ENCODE measurements around the gene ELAPOR2.
"Not testable (repeated sequence)": the region's sequence is repeated elsewhere in the genome, so short reads cannot be mapped to it uniquely, and the experiment has no call there.

The ELAPOR2 gene

GRCh38 chr7:87048839-87049238 is 10.6 kb downstream of the ELAPOR2 start:
- in situ Hi-C loops (cut with MboI; ENCODE audit: low sequenced_read_pairs): no loop called here

DNA sequence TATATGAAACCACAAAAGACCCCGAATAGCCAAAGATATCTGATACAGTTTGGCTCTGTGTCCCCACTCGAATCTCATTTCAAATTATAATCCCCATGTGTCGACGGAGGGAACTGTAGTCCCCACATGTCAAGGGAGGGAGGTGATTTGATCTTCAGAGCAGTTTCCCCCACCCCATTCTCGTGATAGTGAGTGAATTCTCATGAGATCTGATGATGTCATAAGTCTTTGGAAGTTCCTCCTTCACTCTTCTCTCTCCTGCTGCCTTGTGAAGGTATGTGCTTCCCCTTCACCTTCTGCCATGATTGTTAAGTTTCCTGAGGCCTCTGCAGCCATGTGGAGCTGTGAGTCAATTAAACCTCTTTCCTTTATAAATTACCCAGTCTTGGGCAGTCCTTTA is 13.0 kb downstream of the ELAPOR2 start:
- in situ Hi-C loops (cut with MboI; ENCODE audit: low sequenced_read_pairs): no loop called here

DNA sequence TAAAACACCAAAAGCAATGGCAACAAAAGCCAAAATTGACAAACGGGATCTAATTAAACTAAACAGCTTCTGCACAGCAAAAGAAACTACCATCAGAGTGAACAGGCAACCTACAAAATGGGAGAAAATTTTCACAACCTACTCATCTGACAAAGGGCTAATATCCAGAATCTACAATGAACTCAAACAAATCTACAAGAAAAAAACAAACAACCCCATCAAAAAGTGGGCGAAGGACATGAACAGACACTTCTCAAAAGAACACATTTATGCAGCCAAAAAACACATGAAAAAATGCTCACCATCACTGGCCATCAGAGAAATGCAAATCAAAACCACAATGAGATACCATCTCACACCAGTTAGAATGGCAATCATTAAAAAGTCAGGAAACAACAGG is 14.7 kb downstream of the ELAPOR2 start:
- in situ Hi-C loops (cut with MboI; ENCODE audit: low sequenced_read_pairs): not testable (repeated sequence)

DNA sequence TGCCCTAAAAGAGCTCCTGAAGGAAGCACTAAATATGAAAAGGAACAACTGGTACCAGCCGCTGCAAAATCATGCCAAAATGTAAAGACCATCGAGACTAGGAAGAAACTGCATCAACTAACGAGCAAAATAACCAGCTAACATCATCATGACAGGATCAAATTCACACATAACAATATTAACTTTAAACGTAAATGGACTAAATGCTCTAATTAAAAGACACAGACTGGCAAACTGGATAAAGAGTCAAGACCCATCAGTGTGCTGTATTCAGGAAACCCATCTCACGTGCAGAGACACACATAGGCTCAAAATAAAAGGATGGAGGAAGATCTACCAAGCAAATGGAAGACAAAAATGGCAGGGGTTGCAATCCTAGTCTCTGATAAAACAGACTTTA is 17.9 kb downstream of the ELAPOR2 start:
- in situ Hi-C loops (cut with MboI; ENCODE audit: low sequenced_read_pairs): not testable (repeated sequence)

DNA sequence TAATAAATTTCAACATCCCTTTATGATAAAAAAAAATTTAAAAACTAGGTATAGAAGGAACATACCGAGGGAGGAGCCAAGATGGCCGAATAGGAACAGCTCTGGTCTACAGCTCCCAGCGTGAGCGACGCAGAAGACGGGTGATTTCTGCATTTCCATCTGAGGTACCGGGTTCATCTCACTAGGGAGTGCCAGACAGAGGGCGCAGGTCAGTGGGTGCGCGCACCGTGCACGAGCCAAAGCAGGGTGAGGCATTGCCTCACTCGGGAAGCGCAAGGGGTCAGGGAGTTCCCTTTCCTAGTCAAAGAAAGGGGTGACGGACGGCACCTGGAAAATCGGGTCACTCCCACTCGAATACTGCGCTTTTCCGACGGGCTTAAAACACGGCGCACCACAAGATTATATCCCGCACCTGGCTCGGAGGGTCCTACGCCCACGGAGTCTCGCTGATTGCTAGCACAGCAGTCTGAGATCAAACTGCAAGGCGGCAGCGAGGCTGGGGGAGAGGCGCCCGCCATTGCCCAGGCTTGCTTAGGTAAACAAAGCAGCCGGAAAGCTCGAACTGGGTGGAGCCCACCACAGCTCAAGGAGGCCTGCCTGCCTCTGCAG is 19.7 kb downstream of the ELAPOR2 start:
- in situ Hi-C loops (cut with MboI; ENCODE audit: low sequenced_read_pairs): not testable (repeated sequence)

DNA sequence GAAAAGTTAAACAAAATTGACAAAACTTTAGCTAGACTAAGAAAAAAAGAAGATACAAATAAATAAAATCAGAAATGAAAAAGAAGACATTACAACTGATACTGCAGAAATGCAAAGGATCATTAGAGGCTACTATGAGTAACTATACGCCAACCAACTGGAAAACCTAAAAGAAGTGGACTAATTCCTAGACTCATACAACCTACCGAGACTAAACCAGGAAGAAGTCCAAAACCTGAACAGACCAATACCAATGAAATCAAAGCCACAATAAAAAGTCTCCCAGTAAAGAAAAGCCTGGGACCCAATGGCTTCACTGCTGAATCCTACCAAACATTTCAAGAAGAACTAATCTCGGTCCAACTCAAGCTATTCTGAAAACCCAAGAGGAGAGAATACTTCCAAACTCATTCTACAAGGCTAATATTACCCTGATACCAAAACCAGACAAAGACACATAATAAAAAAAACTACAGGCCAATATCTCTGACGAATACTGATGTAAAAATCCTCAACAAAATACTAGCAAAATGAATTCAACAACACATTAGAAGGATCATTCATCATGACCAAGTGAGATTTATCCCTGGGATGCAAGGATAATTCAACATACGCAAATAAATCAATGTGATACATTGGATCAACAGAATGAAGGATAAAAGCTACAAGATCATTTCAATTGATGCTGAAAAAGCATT is 20.3 kb downstream of the ELAPOR2 start:
- in situ Hi-C loops (cut with MboI; ENCODE audit: low sequenced_read_pairs): no loop called here

DNA sequence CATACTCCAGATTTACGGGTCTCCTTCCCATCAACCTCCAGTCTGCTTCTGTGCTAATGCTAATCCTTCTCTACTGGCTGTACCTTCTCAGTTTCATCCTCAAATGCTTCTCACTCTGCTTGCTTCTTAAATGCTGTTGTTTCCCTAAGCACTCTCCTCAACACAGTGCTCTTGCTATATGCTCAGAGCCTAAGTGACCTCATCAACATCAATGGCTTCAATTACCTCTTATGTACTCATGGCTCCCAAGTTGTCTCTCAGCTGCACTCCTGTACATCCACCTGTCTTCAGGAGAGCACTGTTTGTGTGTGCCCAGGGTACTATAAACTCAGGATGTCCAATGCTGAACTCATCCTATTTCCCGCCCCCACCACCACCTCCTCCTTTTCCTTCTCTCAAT is 22.5 kb downstream of the ELAPOR2 start:
- in situ Hi-C loops (cut with MboI; ENCODE audit: low sequenced_read_pairs): no loop called here

GRCh38 chr7:87032604-87033339 is 26.7 kb downstream of the ELAPOR2 start:
- in situ Hi-C loops (cut with MboI; ENCODE audit: low sequenced_read_pairs): no loop called here

DNA sequence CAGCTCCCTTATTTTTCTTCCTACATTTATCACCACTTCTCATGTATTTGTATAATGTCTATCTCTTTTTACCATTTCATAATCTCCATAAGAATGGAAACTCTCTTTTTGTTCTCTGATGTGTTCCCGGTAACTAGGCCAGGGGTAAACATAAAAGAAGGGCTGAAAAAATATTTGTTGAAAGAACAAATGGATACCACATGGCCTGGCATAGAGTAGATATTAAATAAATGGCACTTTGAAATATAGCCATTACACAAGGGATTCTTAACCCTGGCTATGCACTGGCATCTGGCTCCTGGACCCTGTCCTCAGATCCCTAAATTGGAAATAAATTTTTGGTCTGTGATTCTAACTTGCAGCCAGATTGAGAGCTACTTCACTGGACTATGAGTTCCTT is 30.4 kb downstream of the ELAPOR2 start:
- in situ Hi-C loops (cut with MboI; ENCODE audit: low sequenced_read_pairs): no loop called here

DNA sequence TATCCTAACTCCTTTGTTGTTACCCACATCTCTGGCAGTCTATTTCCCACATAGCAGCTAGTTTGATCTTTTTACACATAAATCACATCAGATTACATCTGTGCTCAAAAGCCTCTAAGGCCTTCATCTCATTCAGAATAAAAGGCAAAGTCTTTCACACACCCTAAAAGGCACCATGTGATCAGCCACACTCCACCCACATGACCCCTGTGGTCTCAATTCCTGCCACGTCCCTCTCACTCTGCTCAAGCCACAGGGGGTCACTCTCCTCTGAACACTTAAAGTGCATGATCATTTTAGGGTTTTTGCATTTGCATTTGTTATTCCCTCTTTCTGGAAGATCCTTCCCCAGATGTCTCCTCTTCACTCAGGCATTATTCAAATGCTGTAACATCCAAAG is 30.8 kb downstream of the ELAPOR2 start:
- in situ Hi-C loops (cut with MboI; ENCODE audit: low sequenced_read_pairs): no loop called here

- in situ Hi-C loops (cut with MboI; ENCODE audit: low sequenced_read_pairs): no loop called here
Observed at GRCh38 chr7:87027900-87028299, 31.6 kb downstream of the ELAPOR2 start.

DNA sequence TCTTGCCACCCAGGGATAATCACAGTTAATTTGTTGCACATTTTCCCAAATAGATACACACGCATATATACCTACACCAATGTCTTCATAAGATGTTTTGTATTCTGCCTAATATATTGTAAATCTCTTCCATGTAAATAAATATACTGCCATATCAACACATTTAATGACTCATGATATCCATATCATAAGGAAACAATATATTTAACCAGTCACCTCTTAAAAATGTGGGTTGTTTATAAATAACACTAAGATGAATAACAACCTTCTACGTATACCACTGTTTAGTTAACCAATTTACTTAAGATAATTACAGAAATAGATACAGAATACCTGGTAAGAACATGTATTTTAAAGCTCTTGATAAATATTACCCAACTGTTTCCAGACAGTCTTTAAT is 38.2 kb downstream of the ELAPOR2 start:
- in situ Hi-C loops (cut with MboI; ENCODE audit: low sequenced_read_pairs): no loop called here

DNA sequence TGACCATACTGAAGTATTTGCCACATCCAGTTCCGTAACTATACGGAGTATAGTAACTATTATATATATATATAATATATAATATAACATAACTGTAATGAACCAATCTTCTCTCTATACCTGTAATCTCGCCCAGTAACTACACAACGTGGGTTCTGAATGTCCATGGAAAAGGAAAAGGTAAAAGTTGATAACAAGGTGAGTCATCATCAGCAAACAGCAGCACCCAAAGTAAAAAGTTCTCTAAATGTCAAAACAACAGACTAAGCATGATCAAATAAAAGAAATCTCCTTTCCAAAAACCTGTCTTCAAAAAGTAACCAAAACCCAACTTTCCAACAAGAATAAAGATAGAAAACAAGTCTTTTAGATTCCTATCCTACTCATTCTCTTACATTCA is 42.8 kb downstream of the ELAPOR2 start:
- in situ Hi-C loops (cut with MboI; ENCODE audit: low sequenced_read_pairs): no loop called here

- in situ Hi-C loops (cut with MboI; ENCODE audit: low sequenced_read_pairs): no loop called here
Observed at GRCh38 chr7:87013840-87014190, 45.6 kb downstream of the ELAPOR2 start.

DNA sequence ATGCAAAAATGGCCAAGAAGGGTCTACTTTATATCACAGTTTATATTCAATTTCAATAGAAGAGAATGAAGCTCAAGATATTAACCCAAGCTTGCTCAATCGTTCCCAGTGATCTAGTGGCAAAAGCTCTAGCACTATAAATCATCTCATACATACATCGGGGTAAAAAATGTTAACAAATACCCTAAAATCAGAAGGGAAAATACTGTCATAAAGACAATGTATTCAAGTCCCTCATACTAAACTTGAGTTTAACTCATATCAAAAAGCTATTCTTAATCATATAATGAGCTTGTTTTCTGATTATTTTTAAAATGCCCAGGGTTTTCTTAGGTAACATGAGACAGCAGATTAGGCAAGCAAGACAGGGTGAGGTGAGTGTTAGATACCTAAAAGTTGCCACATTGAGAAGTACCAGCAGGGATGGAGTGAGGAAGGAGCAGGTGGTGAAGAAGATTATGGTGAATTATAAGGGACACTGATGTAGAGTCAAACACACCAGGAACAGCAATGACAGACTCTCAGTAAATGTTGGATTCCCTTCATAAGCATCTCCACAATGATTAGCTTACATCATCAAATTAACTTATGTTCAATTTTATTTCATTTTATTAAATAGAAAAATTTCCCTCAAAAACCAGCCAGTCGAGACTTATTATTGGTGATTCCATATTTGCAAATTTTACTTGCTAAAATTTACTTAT is 46.2 kb downstream of the ELAPOR2 start:
- in situ Hi-C loops (cut with MboI; ENCODE audit: low sequenced_read_pairs): no loop called here
